Endothelial cell of umbilical vein (primary cell): Measurements from ENCODE around the gene OVOL1. TPM values are rescaled to one million over a fixed set of nuclear protein-coding genes. Genes with fewer than 3 reads are reported as not detected.

Experiments
- BruUV-seq: library from RNA; stranded (reverse); fragments of 400-500 nt; replicated peaks from 2 replicates; lab custom pipeline; 2021; lab: Mats Ljungman, UMichigan
- CTCF ChIA-PET: fragments of 300-600, 350-600 bp; sonication (Branson Sonifier 250); formaldehyde crosslinking; loops from one replicate; lab custom pipeline; 2021; ENCODE audit warnings: antibody characterized with exemption, inconsistent platforms; lab: Charles Lee
- POLR2A ChIA-PET: fragments of 300-600, 350-600 bp; sonication (Branson Sonifier 250); formaldehyde crosslinking; loops from one replicate; lab custom pipeline; 2021; ENCODE audit warnings: antibody characterized with exemption, inconsistent platforms; lab: Charles Lee
- DNase-seq: peaks from one replicate; pipeline ENCODE4 v3.0.0-alpha.2; 2011; ENCODE audit warnings: low read depth, low spot score
- FAIRE-seq: peaks from 2 replicates; lab custom pipeline; 2011; peaks lifted over from hg19 to GRCh38; lab: Jason Lieb, UNC
- H2AFZ ChIP-seq: 2 replicates; pipeline ENCODE4 v1.6.0; 2012; ENCODE audit warnings: low read depth, low read length, control low read depth, inconsistent platforms
- H3K27ac ChIP-seq: 2 replicates; pipeline ENCODE4 v1.5.1; 2011; ENCODE audit warnings: low read depth, mild to moderate bottlenecking, control low read depth, low read length, moderate library complexity; ENCODE audit not compliant: insufficient read depth
- H3K27me3 ChIP-seq, 2 experiments: 2 replicates each; pipeline versions ENCODE4 v1.6.0 to v1.6.1; 2011; ENCODE audit warnings: low read length in 2 of 2, mixed read lengths in 1 of 2; ENCODE audit not compliant: control insufficient read depth in 2 of 2, insufficient read depth in 2 of 2
- H3K36me3 ChIP-seq, 2 experiments: 2 replicates in 1 of 2; 3 replicates in 1 of 2; pipeline ENCODE4 v1.5.1; 2011; ENCODE audit warnings: low read length in 2 of 2, mild to moderate bottlenecking in 1 of 2, moderate library complexity in 1 of 2; ENCODE audit not compliant: control insufficient read depth in 2 of 2, insufficient read depth in 2 of 2; ENCODE audit errors: extremely low read depth in 1 of 2
- H3K4me1 ChIP-seq: 3 replicates; pipeline ENCODE4 v1.5.1; 2011; ENCODE audit warnings: mild to moderate bottlenecking, low read length; ENCODE audit not compliant: control insufficient read depth, insufficient read depth; ENCODE audit errors: extremely low read depth
- H3K4me2 ChIP-seq: 2 replicates; pipeline ENCODE4 v1.6.1; 2011; ENCODE audit warnings: low read length, control low read depth, mixed read lengths; ENCODE audit not compliant: insufficient read depth
- H3K4me3 ChIP-seq, 3 experiments: fragments of 200-600 bp in 1 of 3; sonication (generic), shearing (Covaris generic) in 1 of 3; replicated peaks in 1 of 3; 2 replicates each; pipeline ENCODE4 v1.5.1; 2011 to 2016; ENCODE audit warnings: control low read depth in 3 of 3, low read length in 3 of 3, mild to moderate bottlenecking in 2 of 3, inconsistent platforms in 1 of 3, low read depth in 1 of 3, moderate library complexity in 1 of 3; ENCODE audit not compliant: insufficient read depth in 1 of 3
- H3K79me2 ChIP-seq: 2 replicates; pipeline ENCODE4 v1.6.0; 2012; ENCODE audit warnings: low read length, inconsistent platforms; ENCODE audit not compliant: control insufficient read depth, insufficient read depth
- H3K9ac ChIP-seq: replicated peaks from 2 replicates; pipeline ENCODE3; 2011; ENCODE audit warnings: low read length, control low read depth; ENCODE audit not compliant: insufficient read depth; ENCODE audit errors: extremely low read depth
- H3K9me1 ChIP-seq: replicated peaks from 3 replicates; pipeline ENCODE4 v1.6.0; 2011; ENCODE audit warnings: mild to moderate bottlenecking, low read length; ENCODE audit not compliant: control insufficient read depth, insufficient read depth; ENCODE audit errors: extremely low read depth
- H3K9me3 ChIP-seq: replicated peaks from 2 replicates; pipeline ENCODE4 v1.5.1; 2012; ENCODE audit warnings: low read length, inconsistent platforms; ENCODE audit not compliant: control insufficient read depth, insufficient read depth
- H4K20me1 ChIP-seq: replicated peaks from 2 replicates; pipeline ENCODE3; 2011; ENCODE audit warnings: mild to moderate bottlenecking, low read length; ENCODE audit not compliant: control insufficient read depth, insufficient read depth; ENCODE audit errors: extremely low read depth
- CTCF ChIP-seq, 2 donors: IDR thresholded peaks; 1 replicate in 1 of 2; 2 replicates in 1 of 2; pipeline ENCODE4 v1.5.1; 2011; ENCODE audit warnings: low read length in 2 of 2, mild to moderate bottlenecking in 2 of 2, moderate library complexity in 2 of 2, control low read depth in 1 of 2, inconsistent platforms in 1 of 2, low read depth in 1 of 2; ENCODE audit not compliant: insufficient read depth in 1 of 2; ENCODE audit errors: extremely low read depth in 1 of 2
- EZH2 ChIP-seq: IDR thresholded peaks from 2 replicates; pipeline ENCODE4 v1.6.1; 2012; ENCODE audit warnings: borderline replicate concordance, low read depth, mild to moderate bottlenecking, moderate library complexity, low read length, inconsistent platforms; ENCODE audit not compliant: severe bottlenecking
- FOS ChIP-seq: IDR thresholded peaks from 2 replicates; pipeline ENCODE4 v1.6.1; 2011; ENCODE audit warnings: mild to moderate bottlenecking, low read length, moderate library complexity, borderline replicate concordance; ENCODE audit not compliant: insufficient read depth
- GATA2 ChIP-seq: IDR thresholded peaks from 2 replicates; pipeline ENCODE4 v1.7.0; 2011; ENCODE audit warnings: low read depth, mild to moderate bottlenecking, moderate library complexity, mixed read lengths, low read length; ENCODE audit not compliant: insufficient read length, insufficient read depth
- JUN ChIP-seq: IDR thresholded peaks from 2 replicates; pipeline ENCODE4 v1.6.1; 2011; ENCODE audit warnings: borderline replicate concordance, low read depth; ENCODE audit not compliant: insufficient read length, insufficient read depth
- MAX ChIP-seq: IDR thresholded peaks from 2 replicates; pipeline ENCODE4 v1.6.1; 2011; ENCODE audit not compliant: insufficient read depth, insufficient read length
- MYC ChIP-seq: IDR thresholded peaks from one replicate; pipeline ENCODE4 v1.6.1; 2011; ENCODE audit warnings: mild to moderate bottlenecking, low read depth, low read length
- POLR2A ChIP-seq: IDR thresholded peaks from 2 replicates; pipeline ENCODE4 v1.6.1; 2012; ENCODE audit warnings: low read depth, mild to moderate bottlenecking, control low read depth, low read length
- POLR2AphosphoS5 ChIP-seq: IDR thresholded peaks from 2 replicates; pipeline ENCODE4 v1.6.1; 2012; ENCODE audit warnings: low read depth, mild to moderate bottlenecking, control low read depth, low read length, moderate library complexity; ENCODE audit not compliant: insufficient read depth
- dilution Hi-C: fragments of 300-500 bp; cut with MboI; formaldehyde crosslinking; loops from one replicate; pipeline ENCODE4 v1.15.0; 2019; ENCODE audit warnings: low sequenced_read_pairs; ENCODE audit not compliant: extremely low pct_ligation_motif_present
- intact Hi-C: fragments of 100-400 bp; cut with micrococcal nuclease; formaldehyde crosslinking; loops from one replicate; pipeline ENCODE4 v1.10.0; 2022
- polyA plus RNA-seq, 4 experiments: library from polyadenylated mRNA; depleted of rRNA in 3 of 4; stranded (reverse) in 3 of 4; unstranded in 1 of 4; fragments of >200 nt; gene quantifications; 2 replicates each; pipeline versions ENCODE4 v1.2.1 to v1.2.3, GENCODE V29; 2011 to 2012; ENCODE audit warnings: missing spikeins in 1 of 4
- total RNA-seq: library from RNA; stranded (reverse); gene quantifications from 2 replicates; pipeline ENCODE4 v1.2.3, GENCODE V29; 2021

OVOL1 gene
- total and polyA plus RNA-seq, 2 donors (not counting 3 experiments of a cell fraction or from before 2014, with no cell fraction given), result not detected

GRCh38 chr11:65777241-65777640, 9.6 kb upstream of the OVOL1 start:
- Histone ChIP-seq H3K27ac (no peak overlapping the region), H3K79me2 (peaks cover 24% of the 10 kb centered on the region), H3K9me1 (no peaks in the 10 kb centered on the region), H3K4me3 (no peak overlapping the region), H3K4me2 (no peak overlapping the region), H3K4me1 (peaks cover 5% of the 10 kb centered on the region), H3K9me3 (no peaks in the 10 kb centered on the region), H3K27me3 (no peaks in the 10 kb centered on the region), H3K36me3 (peaks cover 12 to 14% of the 10 kb centered on the region in 2 experiments), H3K9ac (no peak overlapping the region), H2AFZ (no peak overlapping the region), H4K20me1 (no peaks in the 10 kb centered on the region)
- intact Hi-C loops (no loop called here), dilution Hi-C loops (no loop called here)
- no peak for DNase-seq
- no peak for FAIRE-seq
- CTCF ChIA-PET, result interaction anchor here (1.8 to 3.7 kb wide), 2 partner anchors 10 to 40 kb away, joined by 6 to 10 read pairs; no protein-coding TSS in a partner anchor
- POLR2A ChIA-PET, result no interaction called here
- no TSS peak for BruUV-seq
- no peak for TF ChIP-seq POLR2A
- no peak for TF ChIP-seq FOS
- no peak for TF ChIP-seq EZH2
- no peak for TF ChIP-seq GATA2
- no peak for TF ChIP-seq CTCF (IDR thresholded peaks at IDR 0.05; ENCODE audit: extremely low read depth in 1 of 2, insufficient read depth in 1 of 2, low read depth in 1 of 2, low read length in 2 of 2)
- no peak for TF ChIP-seq MAX
- no peak for TF ChIP-seq POLR2AphosphoS5
- TF ChIP-seq JUN, result no peak
- TF ChIP-seq MYC, result no peak
